ENCODE data around the gene ZNF462.

Gene ZNF462

DNA sequence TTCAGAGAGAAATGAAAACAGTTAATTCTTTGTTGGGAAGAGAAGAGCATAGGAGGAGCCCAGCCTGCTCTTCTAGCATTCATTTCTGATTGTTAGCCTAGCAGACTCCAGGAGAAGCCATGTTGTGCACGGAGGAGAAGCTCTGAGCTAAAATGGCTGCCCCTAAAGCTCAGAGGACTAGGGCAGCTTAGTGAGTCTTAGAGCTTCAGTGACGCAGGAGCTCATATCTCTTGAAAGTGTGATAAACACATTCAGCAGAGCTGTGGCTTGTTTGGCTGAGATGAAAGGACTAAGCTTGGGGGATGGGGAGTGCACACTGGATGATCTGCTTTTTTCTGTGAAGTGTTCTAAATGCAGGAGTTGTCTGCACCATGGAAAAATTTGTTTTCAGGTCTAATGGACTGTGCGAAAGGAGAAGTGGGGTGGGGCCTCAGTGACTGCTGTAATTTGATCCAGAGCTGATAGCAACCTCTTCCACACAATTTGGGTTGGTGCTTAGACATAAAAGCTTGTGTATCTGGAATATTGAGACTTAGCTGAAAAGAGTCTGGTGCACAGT, 58.5 kb downstream of the ZNF462 start:
- Histone ChIP-seq H3F3A (ENCODE audit: low read depth) (no peaks in the 10 kb centered on the region), H3K4me3 (ENCODE audit: low read length, poor library complexity, severe bottlenecking) (no peak overlapping the region), H3K36me3 (ENCODE audit: insufficient read depth, low read length) (peaks cover 31% of the 10 kb centered on the region; the same call in 1 of the 2 replicates), H3K79me2 (ENCODE audit: insufficient read depth, low read length) (no peaks in the 10 kb centered on the region), H3K9ac (ENCODE audit: low read depth, low read length, poor library complexity, severe bottlenecking) (peak overlapping the region; percentile 13), H4K20me1 (ENCODE audit: insufficient read depth, low read length, poor library complexity, severe bottlenecking) (no peaks in the 10 kb centered on the region), H2AFZ (ENCODE audit: low read length) (peak overlapping the region; percentile 24; the same call in 1 of the 2 replicates), H3K27me3 (ENCODE audit: insufficient read depth, low read length, poor library complexity, severe bottlenecking) (no peaks in the 10 kb centered on the region), H3K4me1 (ENCODE audit: insufficient read depth, low read length, poor library complexity, severe bottlenecking) (peaks cover 9% of the 10 kb centered on the region), H3K9me2 (replicated peaks; ENCODE audit: low read depth, low read length) (no peaks in the 10 kb centered on the region), H3K9me3 (ENCODE audit: insufficient read depth, low read depth, low read length) (no peaks in the 10 kb centered on the region), H3K4me2 (ENCODE audit: low read depth, low read length, poor library complexity, severe bottlenecking) (peak overlapping the region; percentile 19)
- TF ChIP-seq EZH2phosphoT487 (IDR thresholded peaks at IDR 0.05; ENCODE audit: borderline replicate concordance): no peak
- TF ChIP-seq, protein P1, sequence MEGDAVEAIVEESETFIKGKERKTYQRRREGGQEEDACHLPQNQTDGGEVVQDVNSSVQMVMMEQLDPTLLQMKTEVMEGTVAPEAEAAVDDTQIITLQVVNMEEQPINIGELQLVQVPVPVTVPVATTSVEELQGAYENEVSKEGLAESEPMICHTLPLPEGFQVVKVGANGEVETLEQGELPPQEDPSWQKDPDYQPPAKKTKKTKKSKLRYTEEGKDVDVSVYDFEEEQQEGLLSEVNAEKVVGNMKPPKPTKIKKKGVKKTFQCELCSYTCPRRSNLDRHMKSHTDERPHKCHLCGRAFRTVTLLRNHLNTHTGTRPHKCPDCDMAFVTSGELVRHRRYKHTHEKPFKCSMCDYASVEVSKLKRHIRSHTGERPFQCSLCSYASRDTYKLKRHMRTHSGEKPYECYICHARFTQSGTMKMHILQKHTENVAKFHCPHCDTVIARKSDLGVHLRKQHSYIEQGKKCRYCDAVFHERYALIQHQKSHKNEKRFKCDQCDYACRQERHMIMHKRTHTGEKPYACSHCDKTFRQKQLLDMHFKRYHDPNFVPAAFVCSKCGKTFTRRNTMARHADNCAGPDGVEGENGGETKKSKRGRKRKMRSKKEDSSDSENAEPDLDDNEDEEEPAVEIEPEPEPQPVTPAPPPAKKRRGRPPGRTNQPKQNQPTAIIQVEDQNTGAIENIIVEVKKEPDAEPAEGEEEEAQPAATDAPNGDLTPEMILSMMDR (conservative IDR thresholded peaks at IDR 0.05; ENCODE audit: low read length): no peak

DNA sequence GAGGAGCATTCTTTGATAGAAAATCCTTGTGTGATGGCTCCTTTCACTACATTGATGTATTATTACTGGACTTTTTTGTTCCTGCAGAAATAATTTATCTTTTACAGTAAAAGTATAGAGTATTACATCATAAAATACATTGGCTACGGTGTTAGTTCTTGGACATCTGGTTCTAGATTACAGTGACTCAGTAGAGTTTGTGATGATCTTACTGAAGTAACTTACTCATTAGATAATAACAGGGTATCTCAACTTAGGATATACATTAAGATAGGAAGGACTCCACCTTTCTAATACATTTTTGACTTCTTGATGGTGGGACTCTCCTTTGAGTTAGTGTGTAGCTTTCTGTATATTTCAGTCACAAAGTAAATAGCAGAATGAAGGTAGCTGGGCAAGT, 59.1 kb downstream of the ZNF462 start:
- Histone ChIP-seq H3K4me2 (ENCODE audit: low read depth, low read length, poor library complexity, severe bottlenecking) (no peak overlapping the region), H3K9me3 (ENCODE audit: insufficient read depth, low read depth, low read length) (no peaks in the 10 kb centered on the region), H4K20me1 (ENCODE audit: insufficient read depth, low read length, poor library complexity, severe bottlenecking) (no peaks in the 10 kb centered on the region), H2AFZ (ENCODE audit: low read length) (no peak overlapping the region), H3K79me2 (ENCODE audit: insufficient read depth, low read length) (no peaks in the 10 kb centered on the region), H3K9ac (ENCODE audit: low read depth, low read length, poor library complexity, severe bottlenecking) (no peak overlapping the region), H3K9me2 (replicated peaks; ENCODE audit: low read depth, low read length) (no peaks in the 10 kb centered on the region), H3F3A (ENCODE audit: low read depth) (no peaks in the 10 kb centered on the region), H3K4me1 (ENCODE audit: insufficient read depth, low read length, poor library complexity, severe bottlenecking) (peaks cover 9% of the 10 kb centered on the region), H3K27me3 (ENCODE audit: insufficient read depth, low read length, poor library complexity, severe bottlenecking) (no peaks in the 10 kb centered on the region), H3K4me3 (ENCODE audit: low read length, poor library complexity, severe bottlenecking) (no peak overlapping the region), H3K36me3 (ENCODE audit: insufficient read depth, low read length) (peaks cover 37% of the 10 kb centered on the region; the same call in 1 of the 2 replicates)
- no peak for TF ChIP-seq EZH2phosphoT487 (IDR thresholded peaks at IDR 0.05; ENCODE audit: borderline replicate concordance)
- TF ChIP-seq, protein P1 (conservative IDR thresholded peaks at IDR 0.05; ENCODE audit: low read length): no peak

DNA sequence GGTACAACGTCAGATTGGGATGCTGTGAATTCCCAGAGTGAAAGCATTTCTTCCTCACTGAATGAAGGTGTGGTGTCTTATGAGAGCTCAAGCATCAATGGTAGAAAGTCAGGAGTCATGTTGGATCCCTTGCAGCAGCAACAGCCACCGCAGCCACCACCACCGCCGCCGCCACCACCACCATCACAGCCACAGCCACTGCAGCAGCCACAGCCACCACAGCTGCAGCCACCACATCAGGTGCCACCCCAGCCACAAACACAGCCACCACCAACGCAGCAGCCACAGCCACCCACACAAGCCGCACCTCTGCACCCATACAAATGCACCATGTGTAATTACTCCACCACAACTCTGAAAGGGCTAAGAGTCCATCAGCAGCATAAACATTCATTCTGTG, 62.4 kb downstream of the ZNF462 start:
- Histone ChIP-seq H4K20me1 (ENCODE audit: insufficient read depth, low read length, poor library complexity, severe bottlenecking) (no peaks in the 10 kb centered on the region), H2AFZ (ENCODE audit: low read length) (no peak overlapping the region), H3K4me1 (ENCODE audit: insufficient read depth, low read length, poor library complexity, severe bottlenecking) (peaks cover 9% of the 10 kb centered on the region), H3K36me3 (ENCODE audit: insufficient read depth, low read length) (peaks cover 68% of the 10 kb centered on the region; the same call in 1 of the 2 replicates), H3K4me2 (ENCODE audit: low read depth, low read length, poor library complexity, severe bottlenecking) (no peak overlapping the region), H3K27me3 (ENCODE audit: insufficient read depth, low read length, poor library complexity, severe bottlenecking) (no peaks in the 10 kb centered on the region), H3K4me3 (ENCODE audit: low read length, poor library complexity, severe bottlenecking) (no peak overlapping the region), H3K9me2 (replicated peaks; ENCODE audit: low read depth, low read length) (no peaks in the 10 kb centered on the region), H3F3A (ENCODE audit: low read depth) (no peaks in the 10 kb centered on the region), H3K9ac (ENCODE audit: low read depth, low read length, poor library complexity, severe bottlenecking) (no peak overlapping the region), H3K9me3 (ENCODE audit: insufficient read depth, low read depth, low read length) (no peaks in the 10 kb centered on the region), H3K79me2 (ENCODE audit: insufficient read depth, low read length) (no peaks in the 10 kb centered on the region)
- no peak for TF ChIP-seq EZH2phosphoT487 (IDR thresholded peaks at IDR 0.05; ENCODE audit: borderline replicate concordance)
- TF ChIP-seq, protein P1 (conservative IDR thresholded peaks at IDR 0.05; ENCODE audit: low read length): no peak

Measured in Loucy (cell line).